HepG2 (cell line): ENCODE measurements around the gene R3HDM4. TPM values are rescaled to one million over a fixed set of nuclear protein-coding genes. Genes with fewer than 3 reads are reported as not detected.
A peak's percentile ranks its signal among the peaks of the same experiment; 100 is the strongest.

Experiments
- ATAC-seq: fragments of 200-7000 bp; cut with Tn5 transposase; 3 replicates; pipeline ENCODE4 v1.9.1; 2020; ENCODE audit warnings: mild to moderate bottlenecking, moderate library complexity
- BruUV-seq: library from RNA; stranded (reverse); fragments of 400-500 nt; replicated peaks from 2 replicates; lab custom pipeline; 2021; lab: Mats Ljungman, UMichigan
- CTCF ChIA-PET: fragments of 300-600 bp; formaldehyde crosslinking; extraction: SDS; loops from one replicate; lab custom pipeline; 2021; ENCODE audit warnings: low total read pairs, inconsistent platforms, low intra/inter-chr PET ratio; lab: Yijun Ruan, JAX
- POLR2A ChIA-PET: fragments of 350-600 bp; sonication (Branson Sonifier 250); formaldehyde crosslinking; loops from one replicate; lab custom pipeline; 2020; ENCODE audit warnings: antibody characterized with exemption, inconsistent platforms; lab: Yijun Ruan, JAX
- DNase-seq: peaks from one replicate; pipeline ENCODE4 v3.0.0-alpha.2; 2015; ENCODE audit warnings: low spot score
- FAIRE-seq: peaks from 3 replicates; lab custom pipeline; 2011; peaks lifted over from hg19 to GRCh38; lab: Jason Lieb, UNC
- H2AFZ ChIP-seq: one replicate; pipeline ENCODE4 v1.6.1; 2011; ENCODE audit warnings: low read length, inconsistent platforms
- H3K27ac ChIP-seq: fragments of 300-600 bp; 3 replicates; pipeline ENCODE4 v1.8.0; 2011; ENCODE audit warnings: mixed run types, mild to moderate bottlenecking, mixed read lengths, low read length, inconsistent platforms; ENCODE audit not compliant: insufficient read depth; ENCODE audit errors: extremely low read length
- H3K27me3 ChIP-seq, 2 experiments: fragments of 200-600 bp in 1 of 2; 2 replicates in 1 of 2; 3 replicates in 1 of 2; pipeline versions ENCODE4 v1.6.0 to v1.8.0; 2011; ENCODE audit warnings: low read length in 2 of 2, mild to moderate bottlenecking in 2 of 2, moderate library complexity in 2 of 2, inconsistent platforms in 1 of 2; ENCODE audit not compliant: insufficient read depth in 2 of 2, control insufficient read depth in 1 of 2
- H3K36me3 ChIP-seq, 2 experiments: fragments of 200-600 bp in 1 of 2; replicated peaks in 1 of 2; 2 replicates in 1 of 2; 3 replicates in 1 of 2; pipeline versions ENCODE4 v1.5.1 to v1.8.0; 2011; ENCODE audit warnings: low read length in 2 of 2, inconsistent platforms in 1 of 2; ENCODE audit not compliant: insufficient read depth in 2 of 2, control insufficient read depth in 1 of 2
- H3K4me1 ChIP-seq: 2 replicates; pipeline ENCODE4 v1.5.1; 2012; ENCODE audit warnings: low read length, inconsistent platforms; ENCODE audit not compliant: insufficient read depth
- H3K4me2 ChIP-seq: 2 replicates; pipeline ENCODE4 v1.6.0; 2011; ENCODE audit warnings: low read depth, low read length, inconsistent platforms
- H3K4me3 ChIP-seq, 3 experiments: fragments of 200-600 bp in 1 of 3; sonication (generic), shearing (Covaris generic) in 1 of 3; replicated peaks in 1 of 3; 2 replicates each; pipeline ENCODE4 v1.5.1; 2011 to 2016; ENCODE audit warnings: low read length in 3 of 3, inconsistent platforms in 2 of 3, low read depth in 2 of 3, mild to moderate bottlenecking in 2 of 3, control low read depth in 1 of 3, mixed read lengths in 1 of 3; ENCODE audit not compliant: insufficient read depth in 1 of 3
- H3K79me2 ChIP-seq: one replicate; pipeline ENCODE4 v1.6.1; 2011; ENCODE audit warnings: low read length, inconsistent platforms; ENCODE audit not compliant: insufficient read depth
- H3K9ac ChIP-seq: 2 replicates; pipeline ENCODE4 v1.6.0; 2011; ENCODE audit warnings: mild to moderate bottlenecking, low read depth, low read length, inconsistent platforms; ENCODE audit not compliant: insufficient read depth
- H3K9me3 ChIP-seq: 2 replicates; pipeline ENCODE4 v1.5.1; 2012; ENCODE audit warnings: mild to moderate bottlenecking, low read length
- H4K20me1 ChIP-seq: 2 replicates; pipeline ENCODE4 v1.6.0; 2011; ENCODE audit warnings: inconsistent platforms, mild to moderate bottlenecking, low read length, moderate library complexity; ENCODE audit not compliant: insufficient read depth
- GABPB1 ChIP-seq: IDR thresholded peaks from 2 replicates; pipeline ENCODE4 v1.6.1; 2016; ENCODE audit warnings: mild to moderate bottlenecking, missing genetic modification reagents, moderate library complexity, missing compliant biosample characterization
- HOXA3 ChIP-seq: sonication (generic); formaldehyde crosslinking; IDR thresholded peaks from 2 replicates; pipeline ENCODE4 v1.5.0; 2020; ENCODE audit warnings: missing genetic modification reagents
- MTF2 ChIP-seq: sonication (generic); formaldehyde crosslinking; IDR thresholded peaks from 2 replicates; pipeline ENCODE4 v1.5.0; 2020; ENCODE audit warnings: missing genetic modification reagents, borderline replicate concordance
- RXRA ChIP-seq: sonication (generic); formaldehyde crosslinking; IDR thresholded peaks from 2 replicates; pipeline ENCODE4 v1.5.1; 2020; ENCODE audit warnings: missing genetic modification reagents
- SALL1 ChIP-seq: sonication (generic); formaldehyde crosslinking; IDR thresholded peaks from 2 replicates; pipeline ENCODE4 v1.8.0; 2022; ENCODE audit warnings: mild to moderate bottlenecking, missing genetic modification reagents
- TAF1 ChIP-seq: sonication (generic); formaldehyde crosslinking; IDR thresholded peaks from 2 replicates; pipeline ENCODE4 v1.4.0; 2020; ENCODE audit warnings: missing genetic modification reagents
- ZEB1 ChIP-seq: IDR thresholded peaks from 2 replicates; pipeline ENCODE4 v1.6.1; 2012; ENCODE audit warnings: mild to moderate bottlenecking, low read depth, inconsistent platforms; ENCODE audit not compliant: insufficient replicate concordance
- ZMYM3 ChIP-seq: sonication (generic); formaldehyde crosslinking; IDR thresholded peaks from 2 replicates; pipeline ENCODE4 v1.5.1; 2020; ENCODE audit warnings: mild to moderate bottlenecking, missing genetic modification reagents
- ZNF263 ChIP-seq: sonication (generic); formaldehyde crosslinking; IDR thresholded peaks from 2 replicates; pipeline ENCODE4 v1.4.0; 2020; ENCODE audit warnings: missing genetic modification reagents
- ZNF557 ChIP-seq: sonication (generic); formaldehyde crosslinking; IDR thresholded peaks from 2 replicates; pipeline ENCODE4 v1.4.0; 2020; ENCODE audit warnings: missing genetic modification reagents
- ZNF777 ChIP-seq: sonication (generic); formaldehyde crosslinking; IDR thresholded peaks from 2 replicates; pipeline ENCODE4 v1.4.0; 2020; ENCODE audit warnings: missing genetic modification reagents
- ZNF792 ChIP-seq: IDR thresholded peaks from 2 replicates; pipeline ENCODE4 v1.6.1; 2016
- WGBS: methylation state at CpG from one replicate; pipeline ENCODE4 v1.1.6; 2017; ENCODE audit warnings: low lambda C conversion rate; 5-methylcytosine and 5-hydroxymethylcytosine counted together
- in situ Hi-C: cut with HindIII; loops from 2 replicates; pipeline ENCODE4 v1.10.0; 2017; ENCODE audit warnings: low pct_unique_long_range_greater_than_20kb; ENCODE audit not compliant: extremely low pct_ligation_motif_present
- intact Hi-C: fragments of 100-400 bp; cut with micrococcal nuclease; formaldehyde crosslinking; loops from one replicate; pipeline ENCODE4 v1.10.0; 2022; ENCODE audit not compliant: unreplicated experiment
- polyA plus RNA-seq, 8 experiments: library from polyadenylated mRNA; depleted of rRNA in 3 of 8; stranded (reverse) in 7 of 8; unstranded in 1 of 8; fragments of >200 nt; fragmentation: Illumina TruSeq in 4 of 8; extraction: Trizol in 4 of 8; gene quantifications; 2 replicates each; pipeline versions ENCODE4 v1.2.1 to v1.2.3, GENCODE V29; 2011 to 2016; ENCODE audit warnings: low read depth in 4 of 8, missing spikeins in 1 of 8, mixed read lengths in 1 of 8; ENCODE audit not compliant: insufficient read depth in 1 of 8
- total RNA-seq, 5 experiments: library from RNA; depleted of rRNA; stranded (reverse); fragments of >200 nt; fragmentation: Illumina TruSeq; extraction: Trizol; gene quantifications; 2 replicates each; pipeline ENCODE4 v1.2.3, GENCODE V29; 2016; ENCODE audit warnings: low read depth in 1 of 5
- TF ChIP-seq, protein P1 (sequence below): sonication (generic); formaldehyde crosslinking; IDR thresholded peaks from 2 replicates; pipeline ENCODE4 v1.4.0; 2020; ENCODE audit warnings: missing genetic modification reagents, borderline replicate concordance
- TF ChIP-seq, protein P2 (sequence below): sonication (generic); formaldehyde crosslinking; IDR thresholded peaks from 2 replicates; pipeline ENCODE4 v1.9.0; 2022; ENCODE audit warnings: missing genetic modification reagents, mild to moderate bottlenecking, borderline replicate concordance

Gene R3HDM4
- total and polyA plus RNA-seq, 2 of the 13 experiments (the other 11 are each of a cell fraction or from before 2014, with no cell fraction given) = 26.2 to 26.9 TPM

DNA sequence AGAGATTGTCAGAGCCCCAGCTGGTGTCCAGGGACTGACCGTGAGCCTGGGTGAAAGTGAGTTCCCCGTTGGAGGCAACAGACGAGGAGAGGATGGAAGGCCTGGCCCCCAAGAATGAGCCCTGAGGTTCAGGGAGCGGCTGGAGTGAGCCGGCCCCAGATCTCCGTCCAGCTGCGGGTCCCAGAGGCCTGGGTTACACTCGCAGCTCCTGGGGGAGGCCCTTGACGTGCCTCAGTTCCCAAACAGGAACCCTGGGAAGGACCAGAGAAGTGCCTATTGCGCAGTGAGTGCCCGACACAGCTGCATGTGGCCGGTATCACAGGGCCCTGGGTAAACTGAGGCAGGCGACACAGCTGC is 62.1 kb downstream of the R3HDM4 start:
- FAIRE-seq = no peak
- in situ Hi-C loops = loop anchor here (10.0 kb wide), 1 partner anchor 86 kb away; no protein-coding TSS in a partner anchor

DNA sequence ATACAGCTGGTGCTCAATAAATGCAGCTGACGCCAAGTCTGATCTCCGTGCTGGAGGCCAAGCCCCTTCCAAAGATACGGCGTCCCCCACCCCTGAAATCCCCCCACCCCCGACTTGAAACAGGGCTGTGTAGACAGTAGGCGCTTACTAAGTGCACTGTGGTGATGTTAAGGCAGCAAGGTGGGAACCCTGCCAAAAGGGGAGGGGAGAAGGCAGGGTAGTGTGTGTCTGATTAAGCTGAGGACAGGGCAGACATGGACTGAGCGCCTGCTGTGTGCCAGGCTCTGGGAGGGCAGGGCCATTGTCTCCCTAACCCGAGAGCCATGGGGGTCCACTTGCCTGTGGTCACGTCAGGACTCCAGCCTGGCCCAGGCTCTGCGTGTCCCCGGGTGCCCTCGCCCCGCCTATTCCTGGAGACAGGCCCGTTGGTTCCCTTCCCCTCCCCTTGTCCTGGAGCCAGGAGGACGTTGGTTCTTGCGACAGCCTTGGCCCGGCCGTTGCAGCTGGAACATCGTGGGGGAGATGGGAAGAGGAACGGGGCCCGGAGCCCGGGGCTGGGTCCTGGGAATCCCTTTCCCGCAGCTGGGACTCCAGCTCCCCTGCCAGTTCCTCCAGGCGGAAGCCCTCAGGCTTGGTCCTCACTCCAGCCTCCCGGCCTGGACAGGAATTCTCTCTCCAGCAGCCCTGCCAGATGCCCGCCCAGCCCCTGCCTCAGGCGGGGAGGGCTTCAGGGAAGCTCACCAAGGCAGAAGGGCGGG is 62.6 kb downstream of the R3HDM4 start:
- no peak overlapping the region for H3K27ac ChIP-seq
- ChIA-PET POLR2A (interaction anchor here (0.9 to 1.1 kb wide), 2 partner anchors 51 to 68 kb away, joined by 3 to 4 read pairs; no protein-coding TSS in a partner anchor), CTCF (no interaction called here)
- in situ Hi-C loops (loop anchor here (10.0 kb wide), 1 partner anchor 86 kb away; no protein-coding TSS in a partner anchor), intact Hi-C loops (no loop called here)
- H3K79me2 ChIP-seq = no peaks in the 10 kb centered on the region
- peaks cover 10 to 49% of the 10 kb centered on the region in 2 experiments for H3K27me3 ChIP-seq
- WGBS = 15% methylated on average over 13 of the region's 28 CpGs
- H3K36me3 ChIP-seq = no peaks in the 10 kb centered on the region
- ATAC-seq = peak; percentile 62
- peak overlapping the region; percentile 54; the same call in 1 of the 2 replicates for H3K4me2 ChIP-seq
- H4K20me1 ChIP-seq = no peaks in the 10 kb centered on the region
- peaks cover 21% of the 10 kb centered on the region; the same call in 1 of the 2 replicates for H3K4me1 ChIP-seq
- no TSS peak for BruUV-seq
- H3K9ac ChIP-seq = no peak overlapping the region
- peak overlapping the region in 1 of 3 experiments; percentile 24; a peak in 1 of 6 replicates for H3K4me3 ChIP-seq
- H2AFZ ChIP-seq = no peak overlapping the region
- no peak for DNase-seq
- no peaks in the 10 kb centered on the region for H3K9me3 ChIP-seq
- FAIRE-seq = no peak
- TF ChIP-seq, protein P1, sequence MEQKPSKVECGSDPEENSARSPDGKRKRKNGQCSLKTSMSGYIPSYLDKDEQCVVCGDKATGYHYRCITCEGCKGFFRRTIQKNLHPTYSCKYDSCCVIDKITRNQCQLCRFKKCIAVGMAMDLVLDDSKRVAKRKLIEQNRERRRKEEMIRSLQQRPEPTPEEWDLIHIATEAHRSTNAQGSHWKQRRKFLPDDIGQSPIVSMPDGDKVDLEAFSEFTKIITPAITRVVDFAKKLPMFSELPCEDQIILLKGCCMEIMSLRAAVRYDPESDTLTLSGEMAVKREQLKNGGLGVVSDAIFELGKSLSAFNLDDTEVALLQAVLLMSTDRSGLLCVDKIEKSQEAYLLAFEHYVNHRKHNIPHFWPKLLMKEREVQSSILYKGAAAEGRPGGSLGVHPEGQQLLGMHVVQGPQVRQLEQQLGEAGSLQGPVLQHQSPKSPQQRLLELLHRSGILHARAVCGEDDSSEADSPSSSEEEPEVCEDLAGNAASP (CRISPR knock-in tag) = peak; percentile 80; the same call in 1 of the 2 replicates
- TF ChIP-seq ZNF263 (no peak), GABPB1 (peak; percentile 21; the same call in 1 of the 2 replicates), RXRA (CRISPR knock-in tag) (peak; percentile 81), ZNF777 (CRISPR knock-in tag) (no peak), ZMYM3 (CRISPR knock-in tag) (0 out of 2 replicates have a peak, but pooled peaks have one; percentile 34), HOXA3 (CRISPR knock-in tag) (0 out of 2 replicates have a peak, but pooled peaks have one; percentile 10), ZNF792 (no peak), SALL1 (CRISPR knock-in tag) (0 out of 2 replicates have a peak, but pooled peaks have one; percentile 16), TAF1 (CRISPR knock-in tag) (0 out of 2 replicates have a peak, but pooled peaks have one; percentile 20), MTF2 (CRISPR knock-in tag) (peak; percentile 83; the same call in 1 of the 2 replicates), ZEB1 (no peak)
- TF ChIP-seq, protein P2, sequence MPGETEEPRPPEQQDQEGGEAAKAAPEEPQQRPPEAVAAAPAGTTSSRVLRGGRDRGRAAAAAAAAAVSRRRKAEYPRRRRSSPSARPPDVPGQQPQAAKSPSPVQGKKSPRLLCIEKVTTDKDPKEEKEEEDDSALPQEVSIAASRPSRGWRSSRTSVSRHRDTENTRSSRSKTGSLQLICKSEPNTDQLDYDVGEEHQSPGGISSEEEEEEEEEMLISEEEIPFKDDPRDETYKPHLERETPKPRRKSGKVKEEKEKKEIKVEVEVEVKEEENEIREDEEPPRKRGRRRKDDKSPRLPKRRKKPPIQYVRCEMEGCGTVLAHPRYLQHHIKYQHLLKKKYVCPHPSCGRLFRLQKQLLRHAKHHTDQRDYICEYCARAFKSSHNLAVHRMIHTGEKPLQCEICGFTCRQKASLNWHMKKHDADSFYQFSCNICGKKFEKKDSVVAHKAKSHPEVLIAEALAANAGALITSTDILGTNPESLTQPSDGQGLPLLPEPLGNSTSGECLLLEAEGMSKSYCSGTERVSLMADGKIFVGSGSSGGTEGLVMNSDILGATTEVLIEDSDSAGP (CRISPR knock-in tag) = 0 out of 2 replicates have a peak, but pooled peaks have one; percentile 46

More for the DNA sequence above, 62.1 kb downstream of the R3HDM4 start:
- no TSS peak for BruUV-seq
- POLR2A ChIA-PET = interaction anchor here (0.9 to 1.1 kb wide), 2 partner anchors 52 to 69 kb away, joined by 3 to 4 read pairs; no protein-coding TSS in a partner anchor
- Histone ChIP-seq H3K4me3 (peak overlapping the region in 1 of 3 experiments; percentile 24; a peak in 1 of 6 replicates), H3K27ac (no peak overlapping the region), H3K79me2 (no peaks in the 10 kb centered on the region), H3K4me1 (peaks cover 18% of the 10 kb centered on the region; the same call in 1 of the 2 replicates), H2AFZ (no peak overlapping the region), H3K9me3 (no peaks in the 10 kb centered on the region), H3K4me2 (peak overlapping the region; percentile 54; the same call in 1 of the 2 replicates), H4K20me1 (no peaks in the 10 kb centered on the region), H3K9ac (no peak overlapping the region), H3K27me3 (peaks cover 10 to 45% of the 10 kb centered on the region in 2 experiments), H3K36me3 (no peaks in the 10 kb centered on the region)
- intact Hi-C loops = no loop called here
- WGBS = 9% methylated on average over 9 of the region's 13 CpGs
- CTCF ChIA-PET = no interaction called here
- TF ChIP-seq ZNF557 = no peak
- 0 out of 2 replicates have a peak, but pooled peaks have one; percentile 6 for TF ChIP-seq SALL1 (CRISPR knock-in tag)
- TF ChIP-seq MTF2 (CRISPR knock-in tag) = 0 out of 2 replicates have a peak, but pooled peaks have one; percentile 3
- DNase-seq (no peak), ATAC-seq (no peak)
